Ishikawa (cell line): Measurements from ENCODE around the gene GTPBP3.

ENCODE experiments used
- CEBPB ChIP-seq: IDR thresholded peaks from 2 replicates; pipeline ENCODE4 v1.6.1; 2012
- CREB1 ChIP-seq: IDR thresholded peaks from 2 replicates; pipeline ENCODE4 v1.6.1; 2012; ENCODE audit warnings: low read depth
- EGR1 ChIP-seq: IDR thresholded peaks from 2 replicates; pipeline ENCODE4 v1.6.1; 2012
- EP300 ChIP-seq: IDR thresholded peaks from 2 replicates; pipeline ENCODE4 v1.6.1; 2012; ENCODE audit warnings: borderline replicate concordance
- FOXM1 ChIP-seq: IDR thresholded peaks from 2 replicates; pipeline ENCODE4 v1.6.1; 2012; ENCODE audit warnings: low read depth, borderline replicate concordance
- MAX ChIP-seq: IDR thresholded peaks from 2 replicates; pipeline ENCODE4 v1.6.1; 2012
- NFIC ChIP-seq: IDR thresholded peaks from 2 replicates; pipeline ENCODE4 v1.6.1; 2012
- RAD21 ChIP-seq: IDR thresholded peaks from 2 replicates; pipeline ENCODE4 v1.6.1; 2012; ENCODE audit warnings: low read depth
- REST ChIP-seq: IDR thresholded peaks from 2 replicates; pipeline ENCODE4 v1.6.1; 2012; ENCODE audit warnings: low read depth, mild to moderate bottlenecking
- TAF1 ChIP-seq: IDR thresholded peaks from 2 replicates; pipeline ENCODE4 v1.6.1; 2012; ENCODE audit warnings: low read depth, mild to moderate bottlenecking
- TCF12 ChIP-seq: IDR thresholded peaks from 2 replicates; pipeline ENCODE4 v1.6.1; 2012; ENCODE audit warnings: low read depth
- TEAD4 ChIP-seq: IDR thresholded peaks from 2 replicates; pipeline ENCODE4 v1.6.1; 2012
- USF1 ChIP-seq: IDR thresholded peaks from 2 replicates; pipeline ENCODE4 v1.6.1; 2012
- YY1 ChIP-seq: IDR thresholded peaks from 2 replicates; pipeline ENCODE4 v1.6.1; 2012; ENCODE audit warnings: low read depth
- ZBTB7A ChIP-seq: IDR thresholded peaks from 2 replicates; pipeline ENCODE4 v1.6.1; 2012; ENCODE audit warnings: low read depth

GTPBP3 gene

GRCh38 chr19:17347877-17348276 lies 10.5 kb downstream of the GTPBP3 start:
- TF ChIP-seq CEBPB: no peak
- TF ChIP-seq FOXM1: no peak
- TF ChIP-seq MAX: no peak
- no peak for TF ChIP-seq NFIC
- no peak for TF ChIP-seq YY1
- TF ChIP-seq ZBTB7A: no peak
- no peak for TF ChIP-seq TAF1
- TF ChIP-seq RAD21: no peak
- TF ChIP-seq REST: no peak
- no peak for TF ChIP-seq USF1
- TF ChIP-seq EGR1: no peak
- TF ChIP-seq TEAD4: no peak
- no peak for TF ChIP-seq CREB1
- no peak for TF ChIP-seq EP300

GRCh38 chr19:17348700-17349099 lies 11.3 kb downstream of the GTPBP3 start:
- no peak for TF ChIP-seq TCF12
- TF ChIP-seq FOXM1: no peak
- TF ChIP-seq RAD21: no peak
- no peak for TF ChIP-seq REST
- peak; percentile 42; the same call in 1 of the 2 replicates for TF ChIP-seq NFIC
- TF ChIP-seq CEBPB: no peak
- no peak for TF ChIP-seq MAX
- TF ChIP-seq CREB1: no peak
- no peak for TF ChIP-seq USF1
- TF ChIP-seq YY1: no peak
- TF ChIP-seq EGR1: no peak
- TF ChIP-seq TEAD4: no peak
- TF ChIP-seq TAF1: no peak
- TF ChIP-seq ZBTB7A: peak; percentile 47; the same call in 1 of the 2 replicates
- TF ChIP-seq EP300: no peak

GRCh38 chr19:17351815-17352435 lies 14.6 kb downstream of the GTPBP3 start:
- peak; percentile 78 for TF ChIP-seq CREB1
- peak; percentile 56; the same call in 1 of the 2 replicates for TF ChIP-seq USF1
- TF ChIP-seq NFIC: no peak

GRCh38 chr19:17352608-17353280 lies 15.4 kb downstream of the GTPBP3 start:
- TF ChIP-seq USF1: no peak
- no peak for TF ChIP-seq ZBTB7A
- no peak for TF ChIP-seq TAF1
- no peak for TF ChIP-seq TEAD4
- no peak for TF ChIP-seq NFIC
- TF ChIP-seq MAX: no peak
- no peak for TF ChIP-seq CEBPB
- no peak for TF ChIP-seq CREB1

GRCh38 chr19:17353386-17353785 lies 16.0 kb downstream of the GTPBP3 start:
- TF ChIP-seq EP300 (no peak), ZBTB7A (no peak), EGR1 (no peak), CEBPB (no peak), FOXM1 (no peak), RAD21 (no peak), REST (no peak), TAF1 (no peak), NFIC (no peak), YY1 (no peak)
